ENCODE measurements around the gene C4orf46.

C4orf46 gene

GRCh38 chr4:158649111-158649680, 22.5 kb downstream of the C4orf46 start:
- no peak overlapping the region for H3K9ac ChIP-seq (ENCODE audit: low read length)

GRCh38 chr4:158644760-158645159, 26.9 kb downstream of the C4orf46 start:
- no peak overlapping the region for H3K4ac ChIP-seq (ENCODE audit: low read depth in 1 of 2, low read length in 2 of 2)
- WGBS = 90% methylated on average over 2 of the region's 3 CpGs
- H2AFZ ChIP-seq (ENCODE audit: low read depth, low read length) = no peak overlapping the region
- no peak overlapping the region for H3K14ac ChIP-seq (ENCODE audit: low read length in 2 of 2)
- no peaks in the 10 kb centered on the region for H3K4me1 ChIP-seq (ENCODE audit: control insufficient read depth, insufficient read depth, low read depth, low read length)
- no peak overlapping the region for H4K91ac ChIP-seq (ENCODE audit: low read length)
- H3K27ac ChIP-seq (ENCODE audit: low read length, poor library complexity, severe bottlenecking) = no peak overlapping the region
- H2BK5ac ChIP-seq (ENCODE audit: low read depth, low read length, poor library complexity, severe bottlenecking) = no peak overlapping the region
- no peaks in the 10 kb centered on the region for H3K79me1 ChIP-seq (replicated peaks; ENCODE audit: low read length, poor library complexity, severe bottlenecking)
- H3K4me3 ChIP-seq (ENCODE audit: insufficient read depth in 1 of 2, low read depth in 1 of 2, low read length in 2 of 2) = no peak overlapping the region
- H3K36me3 ChIP-seq (ENCODE audit: control insufficient read depth in 1 of 2, insufficient read depth in 2 of 2, low read depth in 1 of 2, low read length in 2 of 2) = no peaks in the 10 kb centered on the region
- H3K18ac ChIP-seq (ENCODE audit: low read depth in 1 of 2, low read length in 2 of 2) = no peak overlapping the region
- H3K9me3 ChIP-seq (ENCODE audit: control insufficient read depth, low read length) = no peaks in the 10 kb centered on the region
- H3K23ac ChIP-seq (ENCODE audit: low read length in 2 of 2) = no peak overlapping the region
- no peak overlapping the region for H2BK120ac ChIP-seq (ENCODE audit: low read depth, low read length)
- no peak overlapping the region for H2AK5ac ChIP-seq (ENCODE audit: low read length, severe bottlenecking)
- H3K27me3 ChIP-seq (ENCODE audit: control insufficient read depth in 1 of 2, insufficient read depth in 1 of 2, low read length in 2 of 2) = no peaks in the 10 kb centered on the region
- H2BK12ac ChIP-seq (ENCODE audit: low read length in 2 of 2) = no peak overlapping the region
- DNase-seq = no peak
- no peak overlapping the region for H3K9ac ChIP-seq (ENCODE audit: low read length)
- no peak overlapping the region for H4K8ac ChIP-seq (ENCODE audit: low read length)
- H2BK15ac ChIP-seq (ENCODE audit: low read depth, poor library complexity, severe bottlenecking) = no peak overlapping the region
- H3K4me2 ChIP-seq (ENCODE audit: low read length, poor library complexity, severe bottlenecking) = no peak overlapping the region

More at GRCh38 chr4:158649111-158649680, 22.5 kb downstream of the C4orf46 start:
- H2BK5ac ChIP-seq (ENCODE audit: low read depth, low read length, poor library complexity, severe bottlenecking) = no peak overlapping the region
- WGBS = 90% methylated on average over 2 of the region's 4 CpGs
- H2BK15ac ChIP-seq (ENCODE audit: low read depth, poor library complexity, severe bottlenecking) = no peak overlapping the region
- H3K79me1 ChIP-seq (replicated peaks; ENCODE audit: low read length, poor library complexity, severe bottlenecking) = no peaks in the 10 kb centered on the region
- no peak overlapping the region for H2AK5ac ChIP-seq (ENCODE audit: low read length, severe bottlenecking)
- H3K4me3 ChIP-seq (ENCODE audit: insufficient read depth in 1 of 2, low read depth in 1 of 2, low read length in 2 of 2) = no peak overlapping the region
- H3K4me1 ChIP-seq (ENCODE audit: control insufficient read depth, insufficient read depth, low read depth, low read length) = no peaks in the 10 kb centered on the region
- H3K14ac ChIP-seq (ENCODE audit: low read length in 2 of 2) = no peak overlapping the region
- H3K4ac ChIP-seq (ENCODE audit: low read depth in 1 of 2, low read length in 2 of 2) = no peak overlapping the region
- DNase-seq = no peak
- no peak overlapping the region for H2AFZ ChIP-seq (ENCODE audit: low read depth, low read length)
- H3K4me2 ChIP-seq (ENCODE audit: low read length, poor library complexity, severe bottlenecking) = no peak overlapping the region
- no peak overlapping the region for H2BK120ac ChIP-seq (ENCODE audit: low read depth, low read length)
- no peak overlapping the region for H4K8ac ChIP-seq (ENCODE audit: low read length)
- H3K23ac ChIP-seq (ENCODE audit: low read length in 2 of 2) = no peak overlapping the region
- H3K36me3 ChIP-seq (ENCODE audit: control insufficient read depth in 1 of 2, insufficient read depth in 2 of 2, low read depth in 1 of 2, low read length in 2 of 2) = no peaks in the 10 kb centered on the region
- H3K18ac ChIP-seq (ENCODE audit: low read depth in 1 of 2, low read length in 2 of 2) = no peak overlapping the region
- H4K91ac ChIP-seq (ENCODE audit: low read length) = no peak overlapping the region
- H3K27me3 ChIP-seq (ENCODE audit: control insufficient read depth in 1 of 2, insufficient read depth in 1 of 2, low read length in 2 of 2) = no peaks in the 10 kb centered on the region
- no peak overlapping the region for H2BK12ac ChIP-seq (ENCODE audit: low read length in 2 of 2)
- no peaks in the 10 kb centered on the region for H3K9me3 ChIP-seq (ENCODE audit: control insufficient read depth, low read length)
- no peak overlapping the region for H3K27ac ChIP-seq (ENCODE audit: low read length, poor library complexity, severe bottlenecking)

GRCh38 chr4:158644356-158644755, 27.3 kb downstream of the C4orf46 start:
- Histone ChIP-seq H2AK5ac (ENCODE audit: low read length, severe bottlenecking) (no peak overlapping the region), H4K8ac (ENCODE audit: low read length) (no peak overlapping the region), H3K9me3 (ENCODE audit: control insufficient read depth, low read length) (no peaks in the 10 kb centered on the region), H3K4me1 (ENCODE audit: control insufficient read depth, insufficient read depth, low read depth, low read length) (no peaks in the 10 kb centered on the region), H2BK120ac (ENCODE audit: low read depth, low read length) (no peak overlapping the region), H3K9ac (ENCODE audit: low read length) (no peak overlapping the region), H3K4me2 (ENCODE audit: low read length, poor library complexity, severe bottlenecking) (no peak overlapping the region), H3K14ac (ENCODE audit: low read length in 2 of 2) (no peak overlapping the region), H3K4me3 (ENCODE audit: insufficient read depth in 1 of 2, low read depth in 1 of 2, low read length in 2 of 2) (no peak overlapping the region), H3K23ac (ENCODE audit: low read length in 2 of 2) (no peak overlapping the region), H2BK5ac (ENCODE audit: low read depth, low read length, poor library complexity, severe bottlenecking) (no peak overlapping the region), H3K36me3 (ENCODE audit: control insufficient read depth in 1 of 2, insufficient read depth in 2 of 2, low read depth in 1 of 2, low read length in 2 of 2) (no peaks in the 10 kb centered on the region), H2BK15ac (ENCODE audit: low read depth, poor library complexity, severe bottlenecking) (no peak overlapping the region), H2BK12ac (ENCODE audit: low read length in 2 of 2) (no peak overlapping the region), H3K79me1 (replicated peaks; ENCODE audit: low read length, poor library complexity, severe bottlenecking) (no peaks in the 10 kb centered on the region), H3K27me3 (ENCODE audit: control insufficient read depth in 1 of 2, insufficient read depth in 1 of 2, low read length in 2 of 2) (no peaks in the 10 kb centered on the region), H3K18ac (ENCODE audit: low read depth in 1 of 2, low read length in 2 of 2) (no peak overlapping the region), H3K4ac (ENCODE audit: low read depth in 1 of 2, low read length in 2 of 2) (no peak overlapping the region), H2AFZ (ENCODE audit: low read depth, low read length) (no peak overlapping the region), H4K91ac (ENCODE audit: low read length) (no peak overlapping the region), H3K27ac (ENCODE audit: low read length, poor library complexity, severe bottlenecking) (no peak overlapping the region)
- no peak for DNase-seq
- 80% methylated on average over 3 of the region's 5 CpGs for WGBS

GRCh38 chr4:158636619-158637018, 35.1 kb downstream of the C4orf46 start:
- H3K9ac ChIP-seq (ENCODE audit: low read length) = no peak overlapping the region
- no peak overlapping the region for H2BK120ac ChIP-seq (ENCODE audit: low read depth, low read length)
- no peak overlapping the region for H3K4me2 ChIP-seq (ENCODE audit: low read length, poor library complexity, severe bottlenecking)
- H4K8ac ChIP-seq (ENCODE audit: low read length) = no peak overlapping the region
- H2BK15ac ChIP-seq (ENCODE audit: low read depth, poor library complexity, severe bottlenecking) = no peak overlapping the region
- H3K27ac ChIP-seq (ENCODE audit: low read length, poor library complexity, severe bottlenecking) = no peak overlapping the region
- H3K27me3 ChIP-seq (ENCODE audit: control insufficient read depth in 1 of 2, insufficient read depth in 1 of 2, low read length in 2 of 2) = no peaks in the 10 kb centered on the region
- no peak overlapping the region for H3K14ac ChIP-seq (ENCODE audit: low read length in 2 of 2)
- H3K36me3 ChIP-seq (ENCODE audit: control insufficient read depth in 1 of 2, insufficient read depth in 2 of 2, low read depth in 1 of 2, low read length in 2 of 2) = no peaks in the 10 kb centered on the region
- H2BK5ac ChIP-seq (ENCODE audit: low read depth, low read length, poor library complexity, severe bottlenecking) = no peak overlapping the region
- H3K4ac ChIP-seq (ENCODE audit: low read depth in 1 of 2, low read length in 2 of 2) = no peak overlapping the region
- H4K91ac ChIP-seq (ENCODE audit: low read length) = no peak overlapping the region
- H2BK12ac ChIP-seq (ENCODE audit: low read length in 2 of 2) = no peak overlapping the region
- H3K23ac ChIP-seq (ENCODE audit: low read length in 2 of 2) = no peak overlapping the region
- DNase-seq = no peak
- no peak overlapping the region for H3K4me3 ChIP-seq (ENCODE audit: insufficient read depth in 1 of 2, low read depth in 1 of 2, low read length in 2 of 2)
- no CpG with 5 or more reads among the region's 1 CpG for WGBS
- H3K9me3 ChIP-seq (ENCODE audit: control insufficient read depth, low read length) = no peaks in the 10 kb centered on the region
- no peak overlapping the region for H3K18ac ChIP-seq (ENCODE audit: low read depth in 1 of 2, low read length in 2 of 2)
- H3K79me1 ChIP-seq (replicated peaks; ENCODE audit: low read length, poor library complexity, severe bottlenecking) = no peaks in the 10 kb centered on the region
- H3K4me1 ChIP-seq (ENCODE audit: control insufficient read depth, insufficient read depth, low read depth, low read length) = no peaks in the 10 kb centered on the region
- no peak overlapping the region for H2AFZ ChIP-seq (ENCODE audit: low read depth, low read length)
- H2AK5ac ChIP-seq (ENCODE audit: low read length, severe bottlenecking) = no peak overlapping the region

Data from mesenchymal stem cell (in vitro differentiated cells and primary cell).